Fibroblast of the aortic adventitia (primary cell): ENCODE data around the gene MUC20. TPM values are rescaled to one million over a fixed set of nuclear protein-coding genes. Genes with fewer than 3 reads are reported as not detected.
"Not testable (repeated sequence)": the region's sequence is repeated elsewhere in the genome, so short reads cannot be mapped to it uniquely, and the experiment has no call there.

Source experiments
- DNase-seq: peaks from one replicate; pipeline ENCODE4 v3.0.0-alpha.2; 2010; ENCODE audit warnings: low read depth
- H3K4me3 ChIP-seq: 2 replicates; pipeline ENCODE4 v1.5.1; 2011; ENCODE audit warnings: low read depth, mild to moderate bottlenecking, control low read depth, low read length, moderate library complexity
- total RNA-seq: library from RNA; depleted of rRNA; stranded (reverse); fragments of >200 nt; gene quantifications from 2 replicates; pipeline ENCODE4 v1.2.3, GENCODE V29; 2012; ENCODE audit warnings: low replicate concordance
- TF ChIP-seq, protein P1 (sequence below): IDR thresholded peaks from 2 replicates; pipeline ENCODE4 v1.5.1; 2011; ENCODE audit warnings: mild to moderate bottlenecking, low read length, control low read depth, inconsistent platforms; ENCODE audit not compliant: insufficient read depth

Gene MUC20
- total RNA-seq, 1 donor, result 0.63 TPM

DNA sequence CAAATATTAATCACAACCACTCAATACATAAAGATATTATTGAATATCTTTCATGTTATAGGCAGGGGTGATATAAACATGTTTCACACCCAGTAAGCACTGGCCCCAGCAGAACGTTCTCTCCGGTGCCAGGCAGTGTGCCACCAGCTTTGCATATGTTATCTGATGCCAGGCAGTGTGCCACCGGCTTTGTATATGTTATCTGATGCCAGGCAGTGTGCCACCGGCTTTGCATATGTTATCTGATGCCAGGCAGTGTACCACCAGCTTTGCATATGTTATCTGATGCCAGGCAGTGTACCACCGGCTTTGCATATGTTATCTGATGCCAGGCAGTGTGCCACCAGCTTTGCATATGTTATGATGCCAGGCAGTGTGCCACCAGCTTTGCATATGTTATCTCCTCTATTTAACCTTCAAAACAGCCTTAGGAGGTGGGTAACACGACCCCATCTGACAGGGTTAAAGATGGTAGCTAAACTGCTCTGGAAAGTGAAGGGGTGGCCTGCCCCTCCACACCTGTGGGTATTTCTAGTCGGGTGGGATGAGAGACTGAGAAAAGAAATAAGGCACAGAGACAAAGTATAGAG lies 6.9 kb downstream of the MUC20 start:
- DNase-seq, result no peak
- TF ChIP-seq, protein P1, sequence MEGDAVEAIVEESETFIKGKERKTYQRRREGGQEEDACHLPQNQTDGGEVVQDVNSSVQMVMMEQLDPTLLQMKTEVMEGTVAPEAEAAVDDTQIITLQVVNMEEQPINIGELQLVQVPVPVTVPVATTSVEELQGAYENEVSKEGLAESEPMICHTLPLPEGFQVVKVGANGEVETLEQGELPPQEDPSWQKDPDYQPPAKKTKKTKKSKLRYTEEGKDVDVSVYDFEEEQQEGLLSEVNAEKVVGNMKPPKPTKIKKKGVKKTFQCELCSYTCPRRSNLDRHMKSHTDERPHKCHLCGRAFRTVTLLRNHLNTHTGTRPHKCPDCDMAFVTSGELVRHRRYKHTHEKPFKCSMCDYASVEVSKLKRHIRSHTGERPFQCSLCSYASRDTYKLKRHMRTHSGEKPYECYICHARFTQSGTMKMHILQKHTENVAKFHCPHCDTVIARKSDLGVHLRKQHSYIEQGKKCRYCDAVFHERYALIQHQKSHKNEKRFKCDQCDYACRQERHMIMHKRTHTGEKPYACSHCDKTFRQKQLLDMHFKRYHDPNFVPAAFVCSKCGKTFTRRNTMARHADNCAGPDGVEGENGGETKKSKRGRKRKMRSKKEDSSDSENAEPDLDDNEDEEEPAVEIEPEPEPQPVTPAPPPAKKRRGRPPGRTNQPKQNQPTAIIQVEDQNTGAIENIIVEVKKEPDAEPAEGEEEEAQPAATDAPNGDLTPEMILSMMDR, result no peak
- H3K4me3 ChIP-seq, result no peak overlapping the region

DNA sequence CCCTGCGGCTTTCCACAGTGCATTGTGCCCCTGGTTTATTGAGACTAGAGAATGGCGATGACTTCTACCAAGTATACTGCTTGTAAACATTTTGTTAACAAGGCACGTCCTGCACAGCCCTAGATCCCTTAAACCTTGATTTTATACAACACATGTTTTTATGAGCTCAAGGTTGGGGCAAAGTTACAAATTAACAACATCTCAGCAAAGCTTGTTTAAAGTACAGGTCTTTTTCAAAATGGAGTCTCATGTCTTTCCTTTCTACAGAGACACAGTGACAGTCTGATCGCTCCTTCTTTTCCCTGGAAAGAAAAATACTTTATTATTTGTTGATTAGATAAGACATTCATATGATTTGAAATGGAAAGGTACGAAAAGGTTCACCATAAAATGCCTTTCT lies 8.0 kb downstream of the MUC20 start:
- DNase-seq, H3K4me3 ChIP-seq: not testable (repeated sequence)

DNA sequence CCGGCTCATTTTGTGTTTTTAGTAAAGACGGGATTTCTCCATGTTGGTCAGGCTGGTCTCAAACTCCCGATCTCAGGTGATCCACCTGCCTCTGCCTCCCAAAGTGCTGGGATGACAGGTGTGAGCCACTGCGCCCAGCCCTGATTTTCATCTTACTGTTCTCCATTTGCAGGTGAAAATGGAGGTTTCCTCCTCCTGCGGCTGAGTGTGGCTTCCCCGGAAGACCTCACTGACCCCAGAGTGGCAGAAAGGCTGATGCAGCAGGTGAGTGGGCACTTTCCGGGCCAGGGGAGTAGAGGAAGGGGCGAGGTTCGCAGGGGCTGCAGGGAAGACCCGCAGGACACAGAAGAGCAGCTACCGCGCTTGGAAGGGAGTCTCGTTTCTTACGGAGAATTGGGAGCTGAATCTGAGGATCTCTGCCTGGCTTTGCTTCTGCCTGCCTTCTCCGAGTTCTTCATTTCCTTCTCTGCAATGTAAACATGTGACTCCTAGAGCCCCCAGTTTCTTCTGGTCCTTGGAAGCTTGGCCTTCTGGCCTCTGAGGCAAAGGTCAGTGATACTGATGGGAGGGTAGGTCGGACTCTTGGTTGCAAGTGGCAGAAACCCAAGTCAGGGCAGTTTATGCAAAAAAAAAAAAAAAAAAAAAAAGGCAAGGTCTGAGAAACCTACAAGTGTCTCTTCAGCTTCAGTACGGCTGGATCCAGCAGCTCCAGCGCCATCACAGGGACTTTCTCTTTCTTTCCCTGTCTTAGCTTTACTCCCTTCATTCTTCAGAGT lies 8.9 kb downstream of the MUC20 start:
- H3K4me3 ChIP-seq, result no peak overlapping the region
- TF ChIP-seq, protein P1, result no peak
- no peak for DNase-seq

DNA sequence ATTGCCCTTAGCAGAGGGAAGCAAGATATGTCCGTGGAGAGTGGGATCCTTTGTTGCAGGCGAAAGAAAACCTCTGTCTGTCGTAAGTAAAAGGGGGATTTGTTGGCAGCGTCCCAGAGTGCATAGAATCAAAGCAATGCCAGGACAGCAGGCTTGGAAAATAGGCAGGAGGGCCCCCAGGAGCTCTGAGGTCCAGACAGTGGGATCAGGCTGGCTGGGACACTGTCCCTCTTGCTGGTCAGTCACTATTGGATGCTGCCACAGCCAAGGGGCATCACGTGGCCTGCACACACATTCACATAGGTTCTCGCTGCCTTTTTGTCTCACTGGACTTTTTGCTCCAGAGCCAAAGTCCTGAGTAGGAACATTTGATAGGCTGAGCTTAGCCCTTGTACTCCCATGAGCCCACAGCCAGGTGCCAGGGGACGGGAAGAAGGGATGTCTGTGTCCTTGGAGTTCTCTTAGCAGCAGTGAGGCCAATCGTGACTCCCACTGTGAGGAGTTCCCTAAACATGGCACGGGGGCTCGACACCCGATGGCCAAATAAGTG lies 10.7 kb downstream of the MUC20 start:
- TF ChIP-seq, protein P1, result no peak
- no peak overlapping the region for H3K4me3 ChIP-seq
- DNase-seq, result no peak

DNA sequence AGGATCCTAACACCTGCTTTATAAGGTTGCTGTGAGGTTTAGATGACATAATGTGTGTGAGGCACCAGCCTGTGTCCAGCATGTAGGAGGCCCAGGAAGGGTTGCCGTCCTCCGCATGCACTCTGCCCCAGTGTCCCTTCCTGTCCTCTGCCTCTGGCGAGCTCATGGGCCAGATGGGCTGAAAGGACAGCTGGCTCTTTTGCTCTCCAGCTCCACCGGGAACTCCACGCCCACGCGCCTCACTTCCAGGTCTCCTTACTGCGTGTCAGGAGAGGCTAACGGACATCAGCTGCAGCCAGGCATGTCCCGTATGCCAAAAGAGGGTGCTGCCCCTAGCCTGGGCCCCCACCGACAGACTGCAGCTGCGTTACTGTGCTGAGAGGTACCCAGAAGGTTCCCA lies 12.2 kb downstream of the MUC20 start:
- H3K4me3 ChIP-seq, result no peak overlapping the region
- no peak for DNase-seq
- TF ChIP-seq, protein P1, result no peak

DNA sequence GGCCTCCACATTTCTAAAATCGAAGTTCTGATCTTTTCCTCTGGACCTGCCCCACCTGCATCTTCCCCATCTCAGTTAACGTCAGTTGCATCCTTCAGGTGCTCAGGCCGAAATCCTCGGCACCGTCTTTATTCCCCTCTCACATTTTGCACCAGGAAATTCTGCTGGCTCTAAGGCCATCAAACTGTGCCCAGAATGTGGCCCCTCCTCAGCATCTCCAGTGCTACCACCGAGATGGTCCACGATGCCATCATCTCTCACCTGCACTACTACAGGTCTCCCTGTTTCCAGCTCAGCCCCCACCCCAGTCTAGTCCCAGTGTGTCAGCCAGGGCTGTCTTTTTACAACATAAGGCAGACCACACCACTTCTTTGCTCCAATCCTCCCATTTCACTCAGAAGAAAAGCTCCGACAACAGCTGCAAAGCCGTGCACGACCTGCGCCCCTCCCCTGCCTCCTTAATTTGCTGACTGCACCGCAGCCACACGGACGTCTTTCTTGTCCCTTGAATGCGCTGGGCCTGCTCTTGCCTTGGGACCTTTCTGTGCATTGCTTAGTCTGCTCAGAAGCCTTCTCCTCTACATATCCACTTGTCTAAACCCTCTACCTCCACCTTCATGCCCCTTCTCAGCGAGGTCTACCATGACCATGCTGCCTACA lies 14.4 kb downstream of the MUC20 start:
- no peak overlapping the region for H3K4me3 ChIP-seq
- TF ChIP-seq, protein P1, result no peak
- no peak for DNase-seq

DNA sequence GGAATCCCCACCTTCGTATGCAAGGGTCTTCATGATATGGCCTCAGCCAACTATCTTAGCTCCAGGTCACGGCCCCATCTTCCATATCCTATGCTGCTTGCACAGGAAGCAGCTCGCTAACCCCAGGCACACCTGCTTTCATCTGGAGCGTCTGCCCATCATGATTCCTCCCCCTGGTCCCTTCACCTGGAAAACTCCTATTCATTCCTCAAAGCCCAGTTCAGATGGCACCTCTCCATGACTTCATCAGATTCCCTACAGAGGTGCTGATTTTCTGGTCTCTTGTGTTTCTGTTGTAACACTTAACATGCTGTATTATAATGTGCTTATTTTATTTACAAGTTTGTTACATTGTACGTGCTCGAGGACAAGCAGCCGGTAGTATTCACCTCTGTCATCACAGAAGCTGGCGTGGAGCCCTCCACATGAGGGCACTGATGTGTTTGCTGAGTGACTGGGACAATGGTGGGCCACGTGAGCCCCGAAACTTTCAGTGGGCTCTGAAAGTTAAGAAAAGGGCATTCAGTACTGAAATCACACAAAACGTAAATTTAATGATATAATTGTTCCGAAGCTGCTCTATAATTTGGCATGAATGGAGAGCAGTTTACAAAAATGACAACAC lies 16.2 kb downstream of the MUC20 start:
- no peak for DNase-seq
- no peak overlapping the region for H3K4me3 ChIP-seq
- TF ChIP-seq, protein P1, result no peak

DNA sequence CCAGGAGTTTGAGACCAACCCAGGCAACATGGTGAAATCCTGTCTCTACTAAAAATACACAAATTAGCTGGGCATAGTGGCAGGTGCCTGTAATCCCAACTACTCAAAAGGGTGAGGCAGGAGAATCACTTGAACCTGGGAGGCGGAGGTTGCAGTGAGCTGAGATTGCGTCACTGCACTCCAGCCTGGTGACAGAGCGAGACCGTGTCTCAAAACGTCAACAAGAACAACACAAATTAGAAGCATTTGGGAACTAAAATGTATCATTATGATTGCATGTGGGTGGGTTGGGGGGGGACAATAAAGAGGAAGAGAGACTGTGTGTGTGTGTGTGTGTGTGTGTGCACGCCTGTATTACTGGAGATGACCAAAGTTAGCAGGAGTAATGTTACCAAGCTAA lies 17.0 kb downstream of the MUC20 start:
- not testable (repeated sequence) for DNase-seq, H3K4me3 ChIP-seq
